GM21515 (cell line): ENCODE measurements around the gene COL23A1.

ENCODE experiments used
- ATAC-seq: cut with Tn5 transposase; IDR thresholded peaks from one replicate; pipeline ENCODE4 v1.9.1; 2021; ENCODE audit not compliant: unreplicated experiment

COL23A1 gene

DNA sequence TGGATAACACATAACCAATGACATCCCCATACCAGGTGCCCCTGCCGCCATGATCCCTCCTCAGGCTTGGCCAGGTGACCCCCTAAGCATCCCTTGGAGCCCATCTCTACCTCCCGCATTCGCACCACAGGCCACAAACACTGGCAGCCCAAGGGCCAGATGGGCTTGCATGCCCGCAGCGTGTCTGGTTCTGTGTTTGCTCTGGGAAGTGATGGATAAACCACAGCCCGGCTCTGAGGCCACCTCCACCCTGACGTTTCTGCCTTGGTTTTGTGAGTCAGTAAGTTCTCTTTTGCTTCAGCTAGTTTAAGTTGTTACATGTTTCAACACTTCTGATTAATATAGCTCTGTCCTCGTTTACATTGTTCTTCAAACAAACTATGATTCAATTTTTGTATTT is 185.2 kb downstream of the COL23A1 start:
- no peak for ATAC-seq

DNA sequence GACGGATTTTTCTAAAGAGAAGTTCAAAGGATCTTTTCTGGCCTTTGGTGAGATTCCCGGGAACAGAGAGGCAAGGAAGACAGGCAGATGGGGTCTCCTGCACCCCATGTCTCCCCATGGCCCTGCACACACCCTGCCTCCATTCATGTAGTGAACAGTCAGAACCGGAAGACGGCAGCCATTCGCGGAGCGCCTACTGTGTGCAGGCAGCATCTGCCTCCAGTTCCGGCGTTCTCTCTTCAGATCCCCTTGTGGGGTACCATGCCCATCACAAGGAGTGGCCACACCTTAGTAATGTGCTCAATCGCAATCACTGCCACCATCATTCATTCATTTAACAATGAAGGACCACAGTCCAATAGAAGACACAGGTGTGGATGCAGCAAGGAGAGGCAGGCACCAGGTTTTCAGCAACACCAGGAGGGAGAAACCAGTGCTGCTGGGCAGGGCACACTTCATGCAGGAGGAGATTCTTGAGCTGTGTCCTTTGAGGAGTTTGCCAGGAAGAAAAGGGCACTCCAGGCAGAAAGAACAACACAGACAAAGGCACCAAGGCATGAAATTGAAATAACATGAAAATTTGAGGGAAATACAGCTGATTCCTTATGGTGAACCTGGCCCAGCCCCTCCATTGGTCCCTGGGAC is 186.1 kb downstream of the COL23A1 start:
- ATAC-seq, result no peak

DNA sequence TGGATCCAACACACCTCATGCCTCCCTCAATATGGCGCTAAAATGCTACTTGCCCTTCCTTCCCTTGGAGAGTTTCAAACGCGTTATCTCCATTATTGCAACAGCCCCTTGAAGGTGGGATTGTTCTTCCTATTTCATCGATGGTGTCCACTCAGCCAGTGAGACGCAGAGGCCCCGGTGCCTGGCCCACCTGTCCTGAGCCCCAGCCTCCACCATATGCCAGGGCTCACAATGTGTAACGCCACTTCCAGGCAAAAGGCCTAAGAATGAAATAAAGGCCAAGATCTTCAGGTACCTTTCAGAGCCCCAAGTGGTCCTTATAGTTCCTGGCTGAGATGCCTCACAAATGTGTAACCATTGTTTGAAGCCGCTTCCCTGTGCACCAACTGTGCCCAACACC is 186.8 kb downstream of the COL23A1 start:
- ATAC-seq, result no peak

GRCh38 chr5:178399701-178400095 is 190.5 kb downstream of the COL23A1 start:
- no peak for ATAC-seq

DNA sequence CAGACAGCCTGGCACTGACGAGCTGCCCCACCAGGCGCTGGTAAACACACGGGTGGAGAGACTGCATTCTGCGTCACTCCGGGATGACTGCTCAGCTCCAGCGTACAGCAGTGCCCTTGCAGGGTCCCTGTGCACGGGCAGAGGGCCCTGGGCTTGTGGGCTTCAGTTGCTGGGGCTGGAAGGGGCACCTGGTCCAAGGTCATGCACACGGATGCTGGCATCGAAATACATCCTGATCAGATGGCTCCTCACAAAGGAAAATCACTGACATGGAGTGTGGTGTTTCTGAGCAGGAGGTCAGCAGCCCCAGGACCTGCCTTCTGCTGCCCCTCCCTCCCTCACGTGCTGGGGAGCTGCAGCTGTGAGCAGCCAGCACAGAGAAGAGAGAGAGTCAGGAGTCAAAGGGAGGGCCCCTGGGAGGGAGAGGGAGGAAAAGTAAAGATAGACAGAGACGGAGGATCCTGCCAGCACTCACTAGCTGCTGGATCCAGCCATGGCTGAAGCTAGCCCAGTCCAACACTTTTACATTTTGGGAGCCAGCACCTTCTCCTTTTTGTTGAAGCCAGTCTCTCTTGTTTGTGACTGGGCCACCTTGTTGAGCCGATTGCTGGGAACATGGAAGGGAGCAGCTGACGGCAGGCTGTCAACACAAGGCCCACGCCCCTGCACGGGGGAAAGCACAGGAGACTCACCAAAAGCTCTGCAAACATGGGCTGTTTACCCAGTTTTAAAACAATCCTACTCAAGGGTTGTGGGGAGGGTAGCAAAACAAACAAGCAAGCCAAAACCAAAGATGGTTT is 191.1 kb downstream of the COL23A1 start:
- ATAC-seq, result no peak

GRCh38 chr5:178396796-178397720 is 193.1 kb downstream of the COL23A1 start:
- no peak for ATAC-seq

DNA sequence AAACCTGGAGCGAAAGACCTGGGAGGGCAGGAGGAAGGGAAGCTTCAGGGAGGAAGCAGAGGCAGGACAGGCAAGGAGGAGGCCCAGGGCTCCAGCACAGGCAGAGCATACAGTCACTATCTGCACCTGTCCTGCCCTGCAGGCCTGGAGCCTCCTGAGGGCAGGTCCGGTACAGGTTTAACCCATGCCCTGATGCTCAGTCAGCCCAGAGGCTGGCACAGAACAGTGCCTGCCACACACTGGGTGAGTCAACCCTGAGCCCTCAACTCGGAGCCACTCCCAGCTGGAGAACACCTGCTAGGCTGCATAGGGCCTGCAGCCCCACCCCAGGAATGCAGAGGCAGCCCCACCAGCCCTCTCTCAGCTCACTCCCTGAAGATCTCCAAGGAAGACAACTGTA is 196.1 kb downstream of the COL23A1 start:
- no peak for ATAC-seq

DNA sequence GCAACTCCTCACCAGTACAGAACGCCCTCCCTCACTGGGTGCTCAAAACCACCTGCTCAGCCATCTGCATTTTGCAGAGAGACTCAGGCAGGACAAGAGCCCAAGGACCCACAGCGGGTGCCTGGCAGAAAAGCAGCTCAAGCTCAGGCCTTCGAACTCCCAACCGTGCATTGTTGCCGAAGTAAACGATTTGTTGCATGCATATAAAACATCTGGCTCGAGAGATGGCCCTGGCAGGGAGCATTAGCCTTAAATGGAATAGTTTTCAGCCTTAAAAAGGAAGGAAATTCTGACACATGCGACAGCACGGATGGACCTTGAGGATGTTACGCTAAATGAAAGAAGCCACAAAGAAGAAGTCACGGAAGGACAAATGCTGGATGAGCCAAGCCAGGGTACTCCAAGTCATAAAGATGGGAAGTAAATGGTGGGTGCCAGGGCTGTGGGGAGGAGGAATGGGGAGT is 197.2 kb downstream of the COL23A1 start:
- no peak for ATAC-seq

GRCh38 chr5:178392386-178392785 is 197.8 kb downstream of the COL23A1 start:
- no peak for ATAC-seq

- no peak for ATAC-seq
Observed at GRCh38 chr5:178391480-178391879, 198.7 kb downstream of the COL23A1 start.

DNA sequence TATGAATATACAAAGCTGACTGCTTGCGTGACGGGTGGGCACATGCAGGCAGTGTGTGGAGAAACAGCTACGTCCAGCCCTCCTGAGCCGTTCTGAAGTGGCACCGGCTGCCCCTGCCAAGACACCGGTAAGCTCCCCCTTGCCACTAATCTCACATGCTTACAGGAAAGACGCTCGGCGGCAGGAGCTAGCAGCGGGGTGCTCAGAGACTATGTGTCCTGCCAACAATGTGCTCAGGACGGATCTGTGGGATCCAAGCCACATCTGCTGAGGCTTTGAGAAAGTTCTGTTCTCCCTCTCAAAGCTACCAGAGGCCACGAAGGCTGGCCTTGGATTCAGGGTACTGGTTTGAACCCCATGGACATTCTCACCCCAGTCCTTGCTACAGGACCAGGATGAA is 200.4 kb downstream of the COL23A1 start:
- no peak for ATAC-seq

DNA sequence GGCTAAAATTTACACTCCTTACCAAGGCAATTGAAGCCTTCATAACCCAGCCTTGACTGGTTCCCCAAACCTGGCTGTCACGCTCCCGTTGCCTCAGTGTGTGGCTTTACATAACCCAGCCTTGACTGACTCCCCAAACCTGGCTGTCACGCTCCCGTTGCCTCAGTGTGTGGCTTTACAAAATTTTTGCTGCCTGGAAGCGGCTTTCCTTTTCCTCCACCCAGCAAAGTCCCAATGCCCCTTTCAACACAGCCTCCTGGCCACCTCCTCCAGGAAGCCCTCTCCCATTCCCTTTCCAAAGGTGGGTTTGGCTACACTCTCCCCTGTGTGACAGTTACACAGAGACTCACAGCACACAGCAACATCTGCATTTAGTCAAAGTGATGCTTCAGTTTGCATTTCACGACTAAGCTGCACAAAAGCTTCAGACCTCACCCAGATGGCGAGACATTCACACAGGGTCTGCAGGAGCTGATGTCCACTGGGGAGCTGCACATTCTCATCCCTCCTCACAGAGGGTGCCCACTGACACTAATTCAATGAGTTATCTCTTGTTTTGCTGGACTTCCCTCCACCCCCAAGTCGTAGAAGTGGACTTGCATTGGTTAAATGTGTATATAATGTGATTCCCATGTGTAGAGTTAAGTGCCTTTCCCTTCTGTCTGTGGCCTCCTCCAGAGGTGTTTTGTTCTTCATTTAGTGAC is 201.0 kb downstream of the COL23A1 start:
- no peak for ATAC-seq

GRCh38 chr5:178388386-178389025 is 201.7 kb downstream of the COL23A1 start:
- no peak for ATAC-seq

GRCh38 chr5:178387856-178388190 is 202.4 kb downstream of the COL23A1 start:
- ATAC-seq, result no peak

DNA sequence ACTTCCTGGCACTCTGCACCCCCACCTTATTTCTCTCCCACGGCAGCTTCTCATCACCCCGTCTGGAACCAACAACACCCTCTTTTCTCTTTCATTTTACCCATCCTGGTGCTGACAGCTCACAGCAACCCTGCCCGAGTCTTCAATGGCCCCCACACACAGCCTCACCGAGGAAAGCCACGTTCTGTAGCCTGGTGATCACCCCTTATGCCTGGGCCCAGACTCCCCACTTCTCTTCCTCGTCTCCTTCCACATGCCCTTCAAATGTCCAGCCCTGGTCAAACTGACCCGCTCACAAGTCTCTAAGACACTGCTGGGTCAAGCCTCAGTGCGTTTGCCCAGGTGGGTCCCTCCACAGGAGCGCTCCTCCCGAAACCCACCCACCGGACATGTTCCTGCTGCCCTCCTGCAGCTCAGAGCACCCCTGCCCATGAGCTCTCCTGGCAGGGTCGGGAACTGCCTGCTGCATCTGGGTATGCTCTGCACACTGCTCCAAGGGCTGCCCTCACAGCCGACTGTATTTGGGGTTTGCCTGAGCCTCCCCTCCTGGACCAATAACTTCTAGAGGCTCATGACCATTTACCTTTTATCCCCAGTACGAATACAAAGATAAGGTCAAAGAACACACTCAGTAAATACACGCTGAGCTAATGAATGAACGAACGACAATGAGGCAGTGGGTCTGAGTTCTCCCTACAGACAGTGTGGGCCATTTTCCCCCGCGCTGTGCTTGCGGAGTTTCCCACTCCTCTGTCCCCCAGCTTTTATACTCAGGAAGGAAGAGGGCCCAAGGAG is 202.9 kb downstream of the COL23A1 start:
- no peak for ATAC-seq

GRCh38 chr5:178386336-178386931 is 203.8 kb downstream of the COL23A1 start:
- ATAC-seq, result no peak

- ATAC-seq, result no peak
Observed at GRCh38 chr5:178385496-178385890, 204.7 kb downstream of the COL23A1 start.

GRCh38 chr5:178384816-178385495 is 205.2 kb downstream of the COL23A1 start:
- ATAC-seq, result no peak
